HepG2 (cell line): ENCODE data around the gene COASY. TPM values are rescaled to one million over a fixed set of nuclear protein-coding genes. Genes with fewer than 3 reads are reported as not detected.

Experiments used
- DMAP1 ChIP-seq: IDR thresholded peaks from 2 replicates; pipeline ENCODE4 v1.6.1; 2016
- ETS1 ChIP-seq: sonication (generic); formaldehyde crosslinking; IDR thresholded peaks from 2 replicates; pipeline ENCODE4 v1.4.0; 2020; ENCODE audit warnings: missing genetic modification reagents
- HNRNPH1 ChIP-seq: fragments of 200-400 bp; formaldehyde crosslinking; optimal IDR thresholded peaks from 2 replicates; pipeline ENCODE3; 2017; ENCODE audit warnings: mild to moderate bottlenecking, low read depth, low read length
- HNRNPL ChIP-seq: fragments of 200-400 bp; formaldehyde crosslinking; IDR thresholded peaks from 2 replicates; pipeline ENCODE4 v1.6.1; 2017; ENCODE audit warnings: mild to moderate bottlenecking, low read depth, low read length
- KLF16 ChIP-seq, 2 experiments: sonication (generic) in 1 of 2; formaldehyde crosslinking in 1 of 2; IDR thresholded peaks; 2 replicates each; pipeline versions ENCODE4 v1.6.1 to v1.8.0; 2016 to 2023; ENCODE audit warnings: missing genetic modification reagents in 2 of 2, missing compliant biosample characterization in 1 of 2
- PAX8 ChIP-seq: sonication (generic); formaldehyde crosslinking; IDR thresholded peaks from 2 replicates; pipeline ENCODE4 v1.8.0; 2022; ENCODE audit warnings: mild to moderate bottlenecking, missing genetic modification reagents, borderline replicate concordance
- PITX1 ChIP-seq: sonication (generic); formaldehyde crosslinking; IDR thresholded peaks from 2 replicates; pipeline ENCODE4 v1.5.1; 2020; ENCODE audit warnings: mild to moderate bottlenecking, missing genetic modification reagents
- POLR2G ChIP-seq: fragments of 200-400 bp; formaldehyde crosslinking; IDR thresholded peaks from 2 replicates; pipeline ENCODE4 v1.6.1; 2018; ENCODE audit warnings: mild to moderate bottlenecking, low read depth, low read length, moderate library complexity
- SATB2 ChIP-seq: sonication (generic); formaldehyde crosslinking; IDR thresholded peaks from 2 replicates; pipeline ENCODE4 v1.5.0; 2020; ENCODE audit warnings: missing genetic modification reagents
- SMYD3 ChIP-seq: sonication (generic); formaldehyde crosslinking; IDR thresholded peaks from 2 replicates; pipeline ENCODE4 v1.8.1; 2023; ENCODE audit warnings: mild to moderate bottlenecking, missing genetic modification reagents
- SRY ChIP-seq: sonication (generic); formaldehyde crosslinking; IDR thresholded peaks from 2 replicates; pipeline ENCODE4 v1.8.0; 2022; ENCODE audit warnings: mild to moderate bottlenecking, missing genetic modification reagents
- U2AF2 ChIP-seq: fragments of 200-400 bp; formaldehyde crosslinking; IDR thresholded peaks from 2 replicates; pipeline ENCODE4 v1.6.1; 2017; ENCODE audit warnings: low read depth, mild to moderate bottlenecking, low read length
- ZKSCAN1 ChIP-seq: fragments of 150-350 bp; IDR thresholded peaks from 2 replicates; pipeline ENCODE4 v1.6.1; 2014; ENCODE audit warnings: low read length
- ZNF432 ChIP-seq: sonication (generic); formaldehyde crosslinking; IDR thresholded peaks from 2 replicates; pipeline ENCODE4 v1.5.0; 2020; ENCODE audit warnings: missing genetic modification reagents, mild to moderate bottlenecking, borderline replicate concordance
- ZNF720 ChIP-seq: sonication (generic); formaldehyde crosslinking; IDR thresholded peaks from 2 replicates; pipeline ENCODE4 v1.4.0; 2020; ENCODE audit warnings: missing genetic modification reagents
- polyA plus RNA-seq, 8 experiments: library from polyadenylated mRNA; depleted of rRNA in 3 of 8; stranded (reverse) in 7 of 8; unstranded in 1 of 8; fragments of >200 nt; fragmentation: Illumina TruSeq in 4 of 8; extraction: Trizol in 4 of 8; gene quantifications; 2 replicates each; pipeline versions ENCODE4 v1.2.1 to v1.2.3, GENCODE V29; 2011 to 2016; ENCODE audit warnings: low read depth in 4 of 8, missing spikeins in 1 of 8, mixed read lengths in 1 of 8; ENCODE audit not compliant: insufficient read depth in 1 of 8
- total RNA-seq, 5 experiments: library from RNA; depleted of rRNA; stranded (reverse); fragments of >200 nt; fragmentation: Illumina TruSeq; extraction: Trizol; gene quantifications; 2 replicates each; pipeline ENCODE4 v1.2.3, GENCODE V29; 2016; ENCODE audit warnings: low read depth in 1 of 5
- TF ChIP-seq, protein P1 (sequence below): sonication (generic); formaldehyde crosslinking; IDR thresholded peaks from 2 replicates; pipeline ENCODE4 v1.4.0; 2020; ENCODE audit warnings: mild to moderate bottlenecking, low read depth, missing genetic modification reagents
- TF ChIP-seq, protein P2 (sequence below): sonication (generic); formaldehyde crosslinking; IDR thresholded peaks from 2 replicates; pipeline ENCODE4 v1.8.0; 2022; ENCODE audit warnings: low read depth, missing genetic modification reagents
- TF ChIP-seq, protein P3 (sequence below): sonication (generic); formaldehyde crosslinking; IDR thresholded peaks from 2 replicates; pipeline ENCODE4 v1.5.1; 2020; ENCODE audit warnings: missing genetic modification reagents, mild to moderate bottlenecking, borderline replicate concordance
- TF ChIP-seq, protein P4 (sequence below): sonication (generic); formaldehyde crosslinking; conservative IDR thresholded peaks from 2 replicates; pipeline ENCODE4 v1.8.1; 2023; ENCODE audit warnings: missing genetic modification reagents
- TF ChIP-seq, protein P5 (sequence below): sonication (generic); formaldehyde crosslinking; IDR thresholded peaks from 2 replicates; pipeline ENCODE4 v1.5.1; 2020; ENCODE audit warnings: mild to moderate bottlenecking, missing genetic modification reagents

COASY gene
- total and polyA plus RNA-seq, 2 of the 13 experiments (the other 11 are each of a cell fraction or from before 2014, with no cell fraction given): 90.7 to 125 TPM

GRCh38 chr17:42566883-42567573, 5.1 kb downstream of the COASY start, which contains the start of gene MLX (continued):
- TF ChIP-seq, protein P1, sequence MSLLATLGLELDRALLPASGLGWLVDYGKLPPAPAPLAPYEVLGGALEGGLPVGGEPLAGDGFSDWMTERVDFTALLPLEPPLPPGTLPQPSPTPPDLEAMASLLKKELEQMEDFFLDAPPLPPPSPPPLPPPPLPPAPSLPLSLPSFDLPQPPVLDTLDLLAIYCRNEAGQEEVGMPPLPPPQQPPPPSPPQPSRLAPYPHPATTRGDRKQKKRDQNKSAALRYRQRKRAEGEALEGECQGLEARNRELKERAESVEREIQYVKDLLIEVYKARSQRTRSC (CRISPR knock-in tag): peak; percentile 36; the same call in 1 of the 2 replicates
- TF ChIP-seq HNRNPL: no peak; the same call in 1 of the 2 replicates
- peak; percentile 77; the same call in 1 of the 2 replicates for TF ChIP-seq PAX8 (CRISPR knock-in tag)
- TF ChIP-seq ZNF720: no peak
- peak in 1 of 2 experiments; percentile 82; a peak in 2 of 4 replicates for TF ChIP-seq KLF16 (CRISPR knock-in tag; IDR thresholded peaks at IDR 0.05)
- no peak for TF ChIP-seq ZKSCAN1
- TF ChIP-seq POLR2G: peak; percentile 88
- TF ChIP-seq U2AF2: no peak
- TF ChIP-seq, protein P2, sequence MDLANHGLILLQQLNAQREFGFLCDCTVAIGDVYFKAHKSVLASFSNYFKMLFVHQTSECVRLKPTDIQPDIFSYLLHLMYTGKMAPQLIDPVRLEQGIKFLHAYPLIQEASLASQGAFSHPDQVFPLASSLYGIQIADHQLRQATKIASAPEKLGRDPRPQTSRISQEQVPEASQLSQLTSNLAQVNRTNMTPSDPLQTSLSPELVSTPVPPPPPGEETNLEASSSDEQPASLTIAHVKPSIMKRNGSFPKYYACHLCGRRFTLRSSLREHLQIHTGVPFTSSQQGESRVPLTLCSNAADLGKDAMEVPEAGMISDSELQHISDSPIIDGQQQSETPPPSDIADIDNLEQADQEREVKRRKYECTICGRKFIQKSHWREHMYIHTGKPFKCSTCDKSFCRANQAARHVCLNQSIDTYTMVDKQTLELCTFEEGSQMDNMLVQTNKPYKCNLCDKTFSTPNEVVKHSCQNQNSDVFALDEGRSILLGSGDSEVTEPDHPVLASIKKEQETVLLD (CRISPR knock-in tag): peak; percentile 96
- TF ChIP-seq SATB2 (CRISPR knock-in tag): no peak
- TF ChIP-seq, protein P3, sequence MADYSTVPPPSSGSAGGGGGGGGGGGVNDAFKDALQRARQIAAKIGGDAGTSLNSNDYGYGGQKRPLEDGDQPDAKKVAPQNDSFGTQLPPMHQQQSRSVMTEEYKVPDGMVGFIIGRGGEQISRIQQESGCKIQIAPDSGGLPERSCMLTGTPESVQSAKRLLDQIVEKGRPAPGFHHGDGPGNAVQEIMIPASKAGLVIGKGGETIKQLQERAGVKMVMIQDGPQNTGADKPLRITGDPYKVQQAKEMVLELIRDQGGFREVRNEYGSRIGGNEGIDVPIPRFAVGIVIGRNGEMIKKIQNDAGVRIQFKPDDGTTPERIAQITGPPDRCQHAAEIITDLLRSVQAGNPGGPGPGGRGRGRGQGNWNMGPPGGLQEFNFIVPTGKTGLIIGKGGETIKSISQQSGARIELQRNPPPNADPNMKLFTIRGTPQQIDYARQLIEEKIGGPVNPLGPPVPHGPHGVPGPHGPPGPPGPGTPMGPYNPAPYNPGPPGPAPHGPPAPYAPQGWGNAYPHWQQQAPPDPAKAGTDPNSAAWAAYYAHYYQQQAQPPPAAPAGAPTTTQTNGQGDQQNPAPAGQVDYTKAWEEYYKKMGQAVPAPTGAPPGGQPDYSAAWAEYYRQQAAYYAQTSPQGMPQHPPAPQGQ: no peak
- peak; percentile 48 for TF ChIP-seq PITX1
- TF ChIP-seq ZNF432 (CRISPR knock-in tag): no peak
- TF ChIP-seq SRY (CRISPR knock-in tag): 0 out of 2 replicates have a peak, but pooled peaks have one; percentile 82
- TF ChIP-seq, protein P4, sequence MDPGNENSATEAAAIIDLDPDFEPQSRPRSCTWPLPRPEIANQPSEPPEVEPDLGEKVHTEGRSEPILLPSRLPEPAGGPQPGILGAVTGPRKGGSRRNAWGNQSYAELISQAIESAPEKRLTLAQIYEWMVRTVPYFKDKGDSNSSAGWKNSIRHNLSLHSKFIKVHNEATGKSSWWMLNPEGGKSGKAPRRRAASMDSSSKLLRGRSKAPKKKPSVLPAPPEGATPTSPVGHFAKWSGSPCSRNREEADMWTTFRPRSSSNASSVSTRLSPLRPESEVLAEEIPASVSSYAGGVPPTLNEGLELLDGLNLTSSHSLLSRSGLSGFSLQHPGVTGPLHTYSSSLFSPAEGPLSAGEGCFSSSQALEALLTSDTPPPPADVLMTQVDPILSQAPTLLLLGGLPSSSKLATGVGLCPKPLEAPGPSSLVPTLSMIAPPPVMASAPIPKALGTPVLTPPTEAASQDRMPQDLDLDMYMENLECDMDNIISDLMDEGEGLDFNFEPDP (CRISPR knock-in tag): no peak
- TF ChIP-seq HNRNPH1: no peak
- TF ChIP-seq, protein P5, sequence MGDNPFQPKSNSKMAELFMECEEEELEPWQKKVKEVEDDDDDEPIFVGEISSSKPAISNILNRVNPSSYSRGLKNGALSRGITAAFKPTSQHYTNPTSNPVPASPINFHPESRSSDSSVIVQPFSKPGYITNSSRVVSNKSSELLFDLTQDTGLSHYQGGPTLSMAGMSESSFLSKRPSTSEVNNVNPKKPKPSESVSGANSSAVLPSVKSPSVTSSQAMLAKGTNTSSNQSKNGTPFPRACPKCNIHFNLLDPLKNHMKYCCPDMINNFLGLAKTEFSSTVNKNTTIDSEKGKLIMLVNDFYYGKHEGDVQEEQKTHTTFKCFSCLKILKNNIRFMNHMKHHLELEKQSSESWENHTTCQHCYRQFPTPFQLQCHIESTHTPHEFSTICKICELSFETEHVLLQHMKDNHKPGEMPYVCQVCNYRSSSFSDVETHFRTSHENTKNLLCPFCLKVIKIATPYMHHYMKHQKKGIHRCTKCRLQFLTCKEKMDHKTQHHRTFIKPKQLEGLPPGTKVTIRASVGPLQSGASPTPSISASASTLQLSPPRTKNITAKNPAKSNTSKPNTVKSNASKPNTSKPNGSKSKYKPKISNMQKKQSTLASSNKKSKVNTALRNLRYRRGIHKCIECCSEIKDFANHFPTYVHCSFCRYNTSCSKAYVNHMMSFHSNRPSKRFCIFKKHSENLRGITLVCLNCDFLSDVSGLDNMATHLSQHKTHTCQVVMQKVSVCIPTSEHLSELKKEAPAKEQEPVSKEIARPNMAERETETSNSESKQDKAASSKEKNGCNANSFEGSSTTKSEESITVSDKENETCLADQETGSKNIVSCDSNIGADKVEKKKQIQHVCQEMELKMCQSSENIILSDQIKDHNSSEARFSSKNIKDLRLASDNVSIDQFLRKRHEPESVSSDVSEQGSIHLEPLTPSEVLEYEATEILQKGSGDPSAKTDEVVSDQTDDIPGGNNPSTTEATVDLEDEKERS (CRISPR knock-in tag): no peak
- TF ChIP-seq SMYD3 (CRISPR knock-in tag): peak; percentile 98
- peak; percentile 89 for TF ChIP-seq DMAP1
- TF ChIP-seq ETS1 (CRISPR knock-in tag): 0 out of 2 replicates have a peak, but pooled peaks have one; percentile 37
